HEK293T (cell line): Measurements from ENCODE around the gene SSNA1.

Experiments
- CTCF ChIA-PET: fragments of 350-600 bp; formaldehyde crosslinking; extraction: SDS; loops from one replicate; lab custom pipeline; 2021; ENCODE audit warnings: antibody characterized with exemption, inconsistent platforms; lab: Yijun Ruan, JAX
- POLR2A ChIA-PET: fragments of 350-600 bp; formaldehyde crosslinking; extraction: SDS; loops from one replicate; lab custom pipeline; 2020; ENCODE audit warnings: antibody characterized with exemption, inconsistent platforms; lab: Yijun Ruan, JAX
- DNase-seq: peaks from one replicate; pipeline ENCODE4 v3.0.0; 2012; ENCODE audit warnings: mixed read lengths; ENCODE audit errors: extremely low spot score
- ARNT ChIP-seq: fragments of 450-650 bp; IDR thresholded peaks from 2 replicates; pipeline ENCODE4 v1.6.1; 2017; ENCODE audit warnings: mild to moderate bottlenecking
- BHLHE40 ChIP-seq: fragments of 450-650 bp; IDR thresholded peaks from 2 replicates; pipeline ENCODE4 v1.6.1; 2016; ENCODE audit warnings: mild to moderate bottlenecking, moderate library complexity, borderline replicate concordance
- CTBP1 ChIP-seq: fragments of 450-650 bp; IDR thresholded peaks from 2 replicates; pipeline ENCODE4 v1.6.1; 2016; ENCODE audit warnings: borderline replicate concordance
- ELF4 ChIP-seq: fragments of 450-650 bp; IDR thresholded peaks from 2 replicates; pipeline ENCODE4 v1.6.1; 2017; ENCODE audit warnings: antibody characterized with exemption
- FOXA1 ChIP-seq: fragments of 450-650 bp; IDR thresholded peaks from 2 replicates; pipeline ENCODE4 v1.6.1; 2016; ENCODE audit warnings: mild to moderate bottlenecking
- FOXK2 ChIP-seq: fragments of 450-650 bp; IDR thresholded peaks from 2 replicates; pipeline ENCODE4 v1.6.1; 2016; ENCODE audit warnings: mild to moderate bottlenecking
- FOXM1 ChIP-seq: fragments of 450-650 bp; IDR thresholded peaks from 2 replicates; pipeline ENCODE4 v1.6.1; 2017; ENCODE audit warnings: mild to moderate bottlenecking, borderline replicate concordance
- HDGF ChIP-seq: fragments of 450-650 bp; IDR thresholded peaks from 2 replicates; pipeline ENCODE4 v1.6.1; 2017; ENCODE audit warnings: antibody characterized with exemption, borderline replicate concordance
- L3MBTL2 ChIP-seq: fragments of 450-650 bp; conservative IDR thresholded peaks from 2 replicates; pipeline ENCODE4 v1.6.1; 2016; ENCODE audit warnings: mild to moderate bottlenecking
- LEF1 ChIP-seq: fragments of 450-650 bp; IDR thresholded peaks from 2 replicates; pipeline ENCODE4 v1.6.1; 2017; ENCODE audit warnings: mild to moderate bottlenecking, borderline replicate concordance
- NFRKB ChIP-seq: fragments of 450-650 bp; IDR thresholded peaks from 2 replicates; pipeline ENCODE4 v1.6.1; 2016; ENCODE audit warnings: mild to moderate bottlenecking, moderate library complexity
- PKNOX1 ChIP-seq: fragments of 450-650 bp; IDR thresholded peaks from 2 replicates; pipeline ENCODE4 v1.6.1; 2016
- SP1 ChIP-seq: fragments of 450-650 bp; IDR thresholded peaks from 2 replicates; pipeline ENCODE4 v1.6.1; 2017
- SUZ12 ChIP-seq: fragments of 450-650 bp; IDR thresholded peaks from 2 replicates; pipeline ENCODE4 v1.6.1; 2016; ENCODE audit warnings: mild to moderate bottlenecking
- TARDBP ChIP-seq: fragments of 450-650 bp; IDR thresholded peaks from 2 replicates; pipeline ENCODE4 v1.6.1; 2016
- ZNF384 ChIP-seq: fragments of 450-650 bp; IDR thresholded peaks from 2 replicates; pipeline ENCODE4 v1.6.1; 2016

Gene SSNA1

DNA sequence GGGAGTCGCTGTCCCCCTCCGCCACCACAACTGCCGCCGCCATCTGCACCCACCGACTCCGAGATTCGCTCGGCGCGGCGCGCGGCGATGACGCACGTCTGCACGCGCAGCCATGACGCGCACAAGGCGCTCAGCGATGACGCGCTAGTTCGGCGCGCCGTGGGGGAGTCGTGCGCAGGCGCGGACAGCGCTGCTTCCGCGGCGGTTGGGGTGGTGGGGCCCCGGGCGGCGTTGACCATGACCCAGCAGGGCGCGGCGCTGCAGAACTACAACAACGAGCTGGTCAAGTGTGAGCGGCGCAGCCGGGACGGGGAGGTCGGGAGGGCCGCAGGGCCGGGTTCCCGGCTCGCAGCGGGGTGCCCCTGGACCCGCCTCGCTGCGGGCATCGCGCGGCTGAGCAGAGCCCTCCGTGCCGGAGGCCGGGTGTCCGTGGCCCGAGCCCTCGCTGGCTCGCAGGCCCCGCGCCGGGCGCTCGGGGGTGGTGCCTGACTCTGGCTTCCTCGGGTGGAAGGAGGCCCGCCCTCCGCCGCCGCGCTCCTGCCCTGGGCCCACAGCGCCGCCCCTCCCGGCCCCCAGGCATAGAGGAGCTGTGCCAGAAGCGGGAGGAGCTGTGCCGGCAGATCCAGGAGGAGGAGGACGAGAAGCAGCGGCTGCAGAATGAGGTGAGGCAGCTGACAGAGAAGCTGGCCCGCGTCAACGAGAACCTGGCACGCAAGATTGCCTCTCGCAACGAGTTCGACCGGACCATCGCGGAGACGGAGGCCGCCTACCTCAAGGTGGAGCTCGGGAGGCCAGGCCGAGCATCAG lies at the start of gene SSNA1, which contains the start of gene ANAPC2:
Gene SSNA1, plus strand, starts transcription at position 187 of the 807 bp plus-strand sequence. Its CDS starts 51 bp downstream, at position 238.
Gene ANAPC2, minus strand, starts transcription at position 71 of the 807 bp plus-strand sequence. Its CDS starts 28 bp downstream, at position 43.
- POLR2A ChIA-PET: interaction anchor here (0.6 to 2.7 kb wide), 22 partner anchors 10 to 102 kb away, joined by 3 to 19 read pairs (median 6); partner anchors contain the start of genes CYSRT1, LRRC26, MAN1B1 and NDOR1
- TF ChIP-seq ARNT (0 out of 2 replicates have a peak, but pooled peaks have one; percentile 3), HDGF (no peak)
- peak; percentile 95 for DNase-seq
- CTCF ChIA-PET: interaction anchor here (0.5 to 1.5 kb wide), 3 partner anchors 48 to 121 kb away, joined by 3 to 5 read pairs (median 3); no protein-coding TSS in a partner anchor

- CTCF ChIA-PET: interaction anchor here (1.8 kb wide), 1 partner anchor 12 kb away, joined by 7 read pairs; no protein-coding TSS in a partner anchor
- TF ChIP-seq CTBP1: no peak
- TF ChIP-seq ARNT: no peak
- no peak for TF ChIP-seq SUZ12
- TF ChIP-seq PKNOX1: no peak
- TF ChIP-seq ELF4: no peak
- TF ChIP-seq FOXA1: no peak
- no peak for TF ChIP-seq L3MBTL2
- TF ChIP-seq LEF1: no peak
- TF ChIP-seq HDGF: no peak
- no peak for TF ChIP-seq FOXK2
- no peak for TF ChIP-seq ZNF384
- DNase-seq: no peak
- POLR2A ChIA-PET: interaction anchor here (0.6 to 5.4 kb wide), 6 partner anchors 9 to 102 kb away, joined by 3 to 37 read pairs (median 4); partner anchors contain the start of gene TUBB4B
Measured at GRCh38 chr9:137138722-137139467, 49.6 kb upstream of the SSNA1 start, which contains the start of gene GRIN1. TSS of gene GRIN1 (plus strand) at chr9:137139154. CDS start at chr9:137139487, 333 bp downstream.

DNA sequence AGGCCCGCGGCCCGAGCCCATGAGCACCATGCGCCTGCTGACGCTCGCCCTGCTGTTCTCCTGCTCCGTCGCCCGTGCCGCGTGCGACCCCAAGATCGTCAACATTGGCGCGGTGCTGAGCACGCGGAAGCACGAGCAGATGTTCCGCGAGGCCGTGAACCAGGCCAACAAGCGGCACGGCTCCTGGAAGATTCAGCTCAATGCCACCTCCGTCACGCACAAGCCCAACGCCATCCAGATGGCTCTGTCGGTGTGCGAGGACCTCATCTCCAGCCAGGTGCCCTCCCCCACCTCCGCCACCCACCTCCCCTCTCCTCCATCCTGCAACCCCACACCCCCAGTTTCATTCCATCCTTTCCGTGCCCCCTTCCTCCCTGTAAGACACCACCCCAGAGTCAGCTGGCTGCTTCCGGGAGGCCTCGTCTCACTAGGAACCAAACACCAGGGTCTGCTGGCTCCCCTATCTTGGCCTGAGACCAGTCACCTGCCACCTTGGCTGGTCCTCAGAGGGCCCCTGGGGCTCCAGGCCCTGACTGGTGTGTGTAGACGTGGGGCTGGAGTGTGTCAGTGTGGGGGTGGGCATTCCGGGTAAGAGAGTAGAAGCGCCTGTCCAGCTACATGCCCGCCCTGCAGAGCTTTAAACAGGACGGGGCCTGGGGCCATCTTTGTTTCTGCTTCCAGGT lies 48.9 kb upstream of the SSNA1 start:
- TF ChIP-seq HDGF (no peak), SUZ12 (no peak), TARDBP (no peak), FOXK2 (no peak), CTBP1 (no peak), SP1 (no peak)
- CTCF ChIA-PET: no interaction called here
- no peak for DNase-seq
- POLR2A ChIA-PET: interaction anchor here (1.2 to 5.4 kb wide), 2 partner anchors 9 to 12 kb away, joined by 4 to 37 read pairs; no protein-coding TSS in a partner anchor

DNA sequence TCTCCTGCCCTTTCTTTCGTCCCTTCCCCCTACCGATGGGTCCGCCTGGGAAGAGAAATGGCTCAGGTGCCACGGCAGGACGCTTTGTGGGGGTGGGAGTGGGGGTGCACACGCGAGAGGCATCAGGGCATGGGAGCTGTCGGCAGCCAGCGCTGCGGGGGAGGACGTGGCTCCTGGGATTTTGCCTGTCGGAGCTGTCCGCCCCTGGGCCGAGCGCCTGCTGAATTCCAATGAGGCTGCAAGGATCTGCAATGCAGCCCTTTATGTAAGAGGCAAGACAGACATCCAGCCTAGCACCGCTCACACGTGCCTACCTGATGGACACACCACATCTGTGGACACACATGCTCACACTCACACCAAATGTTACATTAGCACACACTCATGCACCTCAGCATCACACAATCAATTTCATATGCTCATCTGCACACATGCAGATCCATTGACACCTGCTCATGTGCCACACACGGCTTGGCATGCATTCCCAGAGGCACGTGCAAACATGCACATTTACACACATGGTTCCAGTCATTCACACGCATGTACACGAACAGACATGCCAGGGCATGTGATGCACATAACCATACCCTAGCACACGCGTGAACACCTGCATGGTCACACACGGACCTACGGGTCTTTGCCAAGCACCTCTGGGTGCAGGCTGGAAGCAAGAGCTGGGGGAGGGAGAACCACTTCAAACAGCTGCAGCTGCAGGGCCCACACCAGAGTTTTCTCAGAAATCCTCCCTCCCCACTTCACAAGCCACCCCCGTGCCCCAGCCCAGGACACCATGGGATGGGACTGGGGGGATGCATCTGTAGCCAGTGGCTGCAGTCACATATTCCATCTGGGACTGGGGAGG lies 48.1 kb upstream of the SSNA1 start:
- ChIA-PET POLR2A (interaction anchor here (1.2 to 5.4 kb wide), 2 partner anchors 10 to 13 kb away, joined by 4 to 37 read pairs; no protein-coding TSS in a partner anchor), CTCF (no interaction called here)
- TF ChIP-seq HDGF (no peak), ARNT (no peak), LEF1 (no peak)
- DNase-seq: no peak

- TF ChIP-seq FOXM1 (no peak), ELF4 (no peak), TARDBP (no peak), BHLHE40 (no peak), LEF1 (no peak), NFRKB (no peak), SUZ12 (no peak), ZNF384 (no peak), L3MBTL2 (no peak)
- DNase-seq: no peak
Measured at GRCh38 chr9:137141050-137141810, 47.2 kb upstream of the SSNA1 start.

More at GRCh38 chr9:137141050-137141810, 47.2 kb upstream of the SSNA1 start:
- ChIA-PET CTCF (no interaction called here), POLR2A (interaction anchor here (5.4 kb wide), 1 partner anchor 11 kb away, joined by 37 read pairs; no protein-coding TSS in a partner anchor)
